KOPT-K1 (cell line): ENCODE data around the gene CACNA1H.

Experiments
- H3K27ac ChIP-seq: fragments of 200-600 bp; sonication (generic); 2 replicates; pipeline ENCODE4 v1.5.1; 2016; ENCODE audit warnings: antibody characterized with exemption, mild to moderate bottlenecking, low read depth, low read length; ENCODE audit not compliant: poor library complexity, severe bottlenecking
- H3K36me3 ChIP-seq: fragments of 200-600 bp; sonication (generic); 2 replicates; pipeline ENCODE4 v1.5.1; 2017; ENCODE audit warnings: antibody characterized with exemption, mild to moderate bottlenecking, low read length, moderate library complexity; ENCODE audit not compliant: insufficient read depth
- H3K9me3 ChIP-seq: fragments of 200-600 bp; sonication (generic); 2 replicates; pipeline ENCODE4 v1.5.1; 2017; ENCODE audit warnings: antibody characterized with exemption, low read length, mild to moderate bottlenecking; ENCODE audit not compliant: insufficient read depth, poor library complexity, severe bottlenecking

CACNA1H gene

GRCh38 chr16:1206786-1207185 lies 53.9 kb downstream of the CACNA1H start:
- no peaks in the 10 kb centered on the region for H3K36me3 ChIP-seq
- no peak overlapping the region for H3K27ac ChIP-seq

GRCh38 chr16:1208239-1208830 lies 55.4 kb downstream of the CACNA1H start:
- Histone ChIP-seq H3K36me3 (no peaks in the 10 kb centered on the region), H3K27ac (peak overlapping the region; percentile 28)

More at GRCh38 chr16:1206786-1207185, 53.9 kb downstream of the CACNA1H start:
- H3K9me3 ChIP-seq = no peaks in the 10 kb centered on the region

GRCh38 chr16:1209081-1209480 lies 56.2 kb downstream of the CACNA1H start:
- no peaks in the 10 kb centered on the region for H3K9me3 ChIP-seq

More at GRCh38 chr16:1208239-1208830, 55.4 kb downstream of the CACNA1H start:
- H3K9me3 ChIP-seq = no peaks in the 10 kb centered on the region

GRCh38 chr16:1210461-1210860 lies 57.6 kb downstream of the CACNA1H start:
- Histone ChIP-seq H3K9me3 (no peaks in the 10 kb centered on the region), H3K27ac (no peak overlapping the region), H3K36me3 (no peaks in the 10 kb centered on the region)

More at GRCh38 chr16:1209081-1209480, 56.2 kb downstream of the CACNA1H start:
- H3K36me3 ChIP-seq = no peaks in the 10 kb centered on the region
- no peak overlapping the region for H3K27ac ChIP-seq

- no peaks in the 10 kb centered on the region for H3K9me3 ChIP-seq
- H3K36me3 ChIP-seq = no peaks in the 10 kb centered on the region
Measured at GRCh38 chr16:1211451-1212268, 58.8 kb downstream of the CACNA1H start.

GRCh38 chr16:1212616-1213194 lies 59.8 kb downstream of the CACNA1H start:
- Histone ChIP-seq H3K36me3 (no peaks in the 10 kb centered on the region), H3K9me3 (no peaks in the 10 kb centered on the region), H3K27ac (no peak overlapping the region)

More at GRCh38 chr16:1211451-1212268, 58.8 kb downstream of the CACNA1H start:
- H3K27ac ChIP-seq = no peak overlapping the region

GRCh38 chr16:1213231-1213630 lies 60.3 kb downstream of the CACNA1H start:
- Histone ChIP-seq H3K27ac (no peak overlapping the region), H3K9me3 (no peaks in the 10 kb centered on the region), H3K36me3 (no peaks in the 10 kb centered on the region)

GRCh38 chr16:1213796-1214372 lies 61.0 kb downstream of the CACNA1H start:
- H3K27ac ChIP-seq = no peak overlapping the region
- H3K36me3 ChIP-seq = no peaks in the 10 kb centered on the region
- no peaks in the 10 kb centered on the region for H3K9me3 ChIP-seq

GRCh38 chr16:1214719-1215118 lies 61.8 kb downstream of the CACNA1H start:
- no peaks in the 10 kb centered on the region for H3K36me3 ChIP-seq
- no peak overlapping the region for H3K27ac ChIP-seq
- no peaks in the 10 kb centered on the region for H3K9me3 ChIP-seq

GRCh38 chr16:1215574-1216295 lies 62.8 kb downstream of the CACNA1H start:
- H3K9me3 ChIP-seq = no peaks in the 10 kb centered on the region
- H3K27ac ChIP-seq = no peak overlapping the region
- no peaks in the 10 kb centered on the region for H3K36me3 ChIP-seq

GRCh38 chr16:1216296-1216619 lies 63.4 kb downstream of the CACNA1H start:
- Histone ChIP-seq H3K27ac (no peak overlapping the region), H3K36me3 (no peaks in the 10 kb centered on the region), H3K9me3 (no peaks in the 10 kb centered on the region)

GRCh38 chr16:1216681-1217400 lies 63.9 kb downstream of the CACNA1H start:
- Histone ChIP-seq H3K27ac (no peak overlapping the region), H3K36me3 (no peaks in the 10 kb centered on the region), H3K9me3 (no peaks in the 10 kb centered on the region)

- no peak overlapping the region for H3K27ac ChIP-seq
- H3K9me3 ChIP-seq = no peaks in the 10 kb centered on the region
- no peaks in the 10 kb centered on the region for H3K36me3 ChIP-seq
Measured at GRCh38 chr16:1217526-1217925, 64.6 kb downstream of the CACNA1H start.
